ENCODE measurements around the gene PIAS1.
"Not testable (repeated sequence)": the region's sequence is repeated elsewhere in the genome, so short reads cannot be mapped to it uniquely, and the experiment has no call there.

Gene PIAS1

DNA sequence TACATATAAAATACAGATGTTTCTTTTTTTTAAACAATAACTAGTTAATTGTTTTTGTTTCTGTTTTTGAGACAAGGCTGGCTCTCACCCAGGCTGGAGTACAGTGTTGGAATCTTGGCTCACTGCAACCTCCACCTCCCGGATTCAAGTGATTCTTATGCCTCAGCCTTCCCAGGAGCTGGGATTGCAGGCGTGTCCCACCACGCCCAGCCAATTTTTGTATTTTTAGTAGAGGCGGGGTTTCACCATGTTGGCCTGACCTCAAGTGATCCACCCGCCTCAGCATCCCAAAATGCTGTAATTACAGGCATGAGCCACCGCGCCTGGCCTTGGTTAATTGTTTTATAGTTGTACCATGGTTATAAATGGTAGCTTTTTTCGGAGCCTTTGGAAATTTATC, 72.3 kb downstream of the PIAS1 start:
- DNase-seq (ENCODE audit: low spot score), result no peak

DNA sequence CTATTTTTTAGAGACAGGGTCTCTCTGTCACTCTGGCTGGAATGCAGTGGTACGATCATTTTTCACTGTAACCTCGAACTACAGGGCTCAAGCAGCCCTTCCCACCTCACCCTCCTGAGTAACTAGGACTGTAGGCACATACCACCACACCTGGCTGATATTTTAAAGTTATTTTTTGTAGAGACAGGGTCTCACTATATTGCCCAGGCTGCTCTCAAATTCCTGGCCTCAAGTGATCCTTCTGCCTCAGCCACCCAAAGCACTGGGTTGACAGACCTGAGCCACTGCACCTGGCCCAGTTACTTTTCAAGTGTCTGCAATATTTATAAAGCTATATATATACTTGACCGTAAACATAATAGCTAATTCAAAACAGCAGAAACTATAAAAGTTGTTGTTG, 75.0 kb downstream of the PIAS1 start:
- DNase-seq (ENCODE audit: low spot score), result no peak

DNA sequence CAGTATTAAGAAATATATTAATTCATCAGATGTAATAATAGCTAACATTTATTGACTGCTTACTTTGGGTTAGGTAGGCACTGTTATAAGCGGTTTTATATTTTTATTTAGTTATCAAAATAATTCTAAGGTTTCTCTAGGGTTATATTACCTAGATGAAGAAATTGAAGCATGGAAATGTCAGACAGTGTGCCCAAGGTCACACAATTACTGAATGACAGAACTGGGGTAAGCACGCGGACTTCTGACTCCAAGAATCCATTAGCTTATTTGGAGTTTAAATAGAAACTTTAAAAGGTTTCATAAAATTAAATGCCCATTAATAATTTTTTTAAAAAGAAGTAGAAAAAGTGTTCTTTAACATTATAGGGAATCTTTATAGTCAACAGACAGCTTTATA, 76.7 kb downstream of the PIAS1 start:
- DNase-seq (ENCODE audit: low spot score), result no peak

DNA sequence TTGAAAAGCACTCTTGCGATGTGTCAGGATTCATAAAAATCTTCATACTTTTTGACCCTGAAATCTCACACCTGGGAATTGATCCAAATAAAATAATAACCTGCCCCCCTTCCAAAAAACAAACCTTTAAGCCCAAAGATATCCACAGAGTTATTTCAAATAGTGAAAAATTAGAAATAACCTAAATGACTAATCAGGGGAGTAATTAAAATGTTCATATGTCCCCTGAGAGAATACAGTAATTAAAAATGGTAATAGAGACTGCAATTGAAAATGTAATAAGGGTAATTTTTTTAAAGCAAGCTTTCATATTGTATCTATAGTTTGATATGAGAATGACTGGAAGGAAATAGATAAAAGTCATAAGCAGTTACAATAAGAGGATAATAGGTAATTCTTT, 83.0 kb downstream of the PIAS1 start:
- DNase-seq (ENCODE audit: low spot score), result no peak

DNA sequence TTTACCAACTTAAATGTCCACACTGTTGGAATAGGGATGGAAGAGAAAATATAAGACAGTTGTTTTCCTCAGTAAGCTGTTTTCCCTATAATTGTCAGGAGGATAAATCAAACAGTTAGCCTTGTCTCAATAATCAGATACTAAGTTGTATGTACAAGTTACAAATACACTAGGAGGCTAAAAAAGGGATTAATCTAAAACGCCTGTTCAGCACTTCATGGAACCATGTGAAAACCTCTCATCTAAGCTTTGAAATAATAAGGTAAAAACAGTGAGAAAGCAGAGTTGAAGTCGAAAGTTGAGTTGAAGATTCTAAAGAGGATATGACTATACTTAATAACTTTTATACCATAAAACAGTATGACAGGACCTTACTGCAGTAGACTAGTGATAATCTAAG, 89.0 kb downstream of the PIAS1 start:
- no peak for DNase-seq (ENCODE audit: low spot score)

DNA sequence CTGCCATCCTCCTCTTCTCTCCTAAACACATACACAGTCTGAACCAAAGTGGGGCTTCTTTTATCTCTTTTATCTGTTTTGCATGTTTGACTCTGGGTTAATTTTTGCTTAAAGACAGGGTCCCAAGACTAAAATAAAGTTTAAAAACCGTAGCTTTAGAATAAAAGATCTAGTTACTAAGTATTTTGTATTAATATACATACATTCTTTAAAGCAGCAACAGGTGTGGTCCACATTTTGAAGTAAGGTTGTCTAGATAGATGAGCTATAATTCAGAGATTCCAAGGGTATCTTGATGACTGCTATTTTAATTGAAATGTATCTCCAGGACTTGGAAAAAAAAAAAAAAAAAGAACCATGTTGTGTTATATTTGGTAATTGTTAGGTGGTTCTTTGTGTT, 89.7 kb downstream of the PIAS1 start:
- DNase-seq (ENCODE audit: low spot score), result no peak

DNA sequence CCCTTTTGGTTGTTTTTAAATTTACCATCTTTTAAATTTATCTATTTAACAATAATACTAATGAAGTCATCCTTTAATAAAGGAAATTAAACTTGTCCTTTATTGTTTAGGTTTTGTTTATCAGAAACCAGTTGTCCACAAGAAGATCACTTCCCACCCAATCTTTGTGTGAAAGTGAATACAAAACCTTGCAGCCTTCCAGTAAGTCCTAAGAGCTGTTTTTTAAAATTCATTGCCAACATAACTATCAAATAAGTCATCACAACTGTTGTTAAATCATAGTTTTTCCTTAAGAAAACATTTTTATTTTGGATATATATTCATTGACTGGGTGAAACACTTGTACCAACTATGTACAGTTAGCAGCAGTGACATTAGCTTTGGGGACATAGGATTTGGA, 91.6 kb downstream of the PIAS1 start:
- no peak for DNase-seq (ENCODE audit: low spot score)

DNA sequence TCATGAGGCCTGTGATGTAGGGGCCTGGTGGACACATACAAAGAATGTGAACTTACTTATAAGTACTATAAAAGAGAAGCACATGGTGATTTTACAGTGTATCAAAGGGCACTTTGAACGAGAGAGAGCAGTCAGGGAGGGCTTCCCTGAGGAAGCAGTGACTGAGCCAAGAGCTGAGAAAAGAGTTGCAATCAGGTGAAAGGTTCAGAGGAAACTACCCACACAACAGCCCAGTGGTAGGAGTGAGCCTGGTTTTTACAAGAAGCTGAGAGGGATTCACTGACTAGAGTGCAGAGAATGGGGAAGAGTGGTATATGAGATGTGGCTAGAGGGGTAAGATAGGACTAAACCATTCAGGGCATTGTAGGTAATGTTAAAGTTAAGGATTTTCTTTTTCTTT, 93.9 kb downstream of the PIAS1 start:
- no peak for DNase-seq (ENCODE audit: low spot score)

DNA sequence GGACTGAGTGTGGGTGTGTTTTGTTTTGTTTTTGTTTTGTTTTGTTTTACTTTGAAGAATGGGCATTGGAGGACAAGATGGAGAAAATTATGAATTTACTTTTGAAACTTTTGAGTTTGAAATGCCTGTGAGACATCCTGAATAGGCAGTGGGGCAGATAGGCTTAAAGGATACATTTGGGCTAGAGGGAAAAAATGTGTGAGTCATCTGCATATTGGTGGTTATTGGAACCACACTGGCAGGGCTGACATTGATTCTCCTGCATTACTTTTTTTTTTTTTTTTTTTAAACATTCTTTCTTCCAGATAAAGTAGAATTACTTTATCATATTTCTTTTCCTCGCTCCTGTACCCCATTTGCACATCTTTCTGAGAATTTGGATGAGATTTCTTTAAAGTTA, 94.9 kb downstream of the PIAS1 start:
- DNase-seq (ENCODE audit: low spot score), result no peak

DNA sequence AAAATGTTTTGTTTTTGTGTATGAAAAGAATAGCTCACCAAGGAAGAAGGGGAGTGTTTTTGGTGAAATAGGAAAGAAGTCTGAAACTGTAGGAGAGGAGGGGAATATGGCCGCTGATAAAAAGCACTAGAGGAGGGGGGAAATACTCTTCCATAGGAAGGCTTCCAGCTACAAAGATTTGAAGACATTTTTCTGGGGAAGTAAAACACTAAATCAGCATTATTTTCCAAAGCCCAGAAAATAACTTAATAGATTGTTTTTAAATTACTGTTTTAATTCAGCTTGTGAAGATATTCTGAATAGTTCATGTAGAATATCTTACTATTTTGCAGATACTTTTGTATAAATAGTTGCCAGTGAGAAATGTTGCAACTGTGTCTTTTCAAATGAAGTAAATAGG, 96.1 kb downstream of the PIAS1 start:
- DNase-seq (ENCODE audit: low spot score), result no peak

DNA sequence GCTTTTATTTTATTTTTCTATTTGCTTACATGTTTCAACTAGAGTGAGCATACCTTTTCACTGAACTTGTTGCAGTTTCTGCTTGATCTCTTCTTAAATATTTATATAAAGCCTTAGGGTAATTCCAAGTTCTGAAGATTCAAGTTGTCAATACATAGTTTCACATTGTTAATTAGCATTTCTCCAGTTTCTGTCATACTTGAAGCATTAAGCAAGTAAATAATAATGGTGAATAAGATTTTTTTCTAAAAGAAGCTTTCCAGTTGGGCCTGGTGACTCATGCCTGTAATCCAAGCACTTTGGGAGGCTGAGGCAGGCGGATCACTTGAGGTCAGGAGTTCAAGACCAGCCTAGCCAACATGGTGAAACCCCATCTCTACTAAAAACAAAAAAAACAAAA, 97.2 kb downstream of the PIAS1 start:
- no peak for DNase-seq (ENCODE audit: low spot score)

DNA sequence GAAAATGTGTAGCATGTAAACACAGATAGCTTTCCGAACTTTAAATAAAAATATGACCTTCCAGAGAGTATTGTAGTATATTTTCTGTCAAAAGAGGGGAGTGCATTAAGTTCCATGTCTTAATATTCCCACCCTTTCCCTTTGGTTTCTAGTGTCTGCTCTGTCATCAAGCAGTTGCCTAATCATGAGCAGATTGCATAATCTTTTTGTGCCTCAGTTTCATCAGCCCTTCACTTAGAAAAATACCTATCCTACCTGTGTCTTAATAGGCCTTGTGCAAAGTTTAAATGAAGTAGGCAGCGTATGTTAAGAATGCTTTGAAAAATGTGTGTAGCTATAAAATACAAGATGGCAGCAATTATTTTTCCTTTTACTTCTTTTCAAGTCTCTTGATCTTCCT, 98.2 kb downstream of the PIAS1 start:
- no peak for DNase-seq (ENCODE audit: low spot score)

DNA sequence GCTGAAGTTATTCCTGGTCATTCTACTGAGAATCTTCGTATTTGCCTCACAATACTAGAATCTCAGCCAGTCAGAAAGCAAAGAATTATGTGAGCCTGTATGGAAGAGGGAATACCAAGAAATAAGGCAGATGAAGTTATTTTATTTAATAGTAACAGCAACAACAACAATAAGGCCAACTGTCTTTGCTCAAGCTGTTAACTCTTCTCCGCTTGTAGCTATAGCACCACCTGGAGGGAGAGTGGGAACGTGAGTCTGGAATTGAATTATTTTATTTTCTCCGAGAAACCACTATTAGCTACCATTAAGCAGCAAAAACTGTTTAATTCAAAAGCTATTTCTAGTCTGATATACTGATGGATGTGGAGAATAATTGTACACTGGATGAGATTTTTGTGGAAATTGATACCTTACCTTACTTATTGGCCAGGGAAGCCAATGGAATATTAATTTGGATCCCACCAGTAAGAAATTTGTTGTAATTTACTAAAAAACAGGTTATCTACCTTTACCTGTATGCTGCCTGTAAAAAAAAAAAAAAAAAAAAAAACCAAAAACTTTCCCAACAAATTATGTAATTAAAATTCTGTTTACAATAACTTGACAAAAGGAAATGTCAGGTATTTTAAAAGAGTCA, 100.9 kb downstream of the PIAS1 start:
- DNase-seq (ENCODE audit: low spot score), result peak; percentile 77

DNA sequence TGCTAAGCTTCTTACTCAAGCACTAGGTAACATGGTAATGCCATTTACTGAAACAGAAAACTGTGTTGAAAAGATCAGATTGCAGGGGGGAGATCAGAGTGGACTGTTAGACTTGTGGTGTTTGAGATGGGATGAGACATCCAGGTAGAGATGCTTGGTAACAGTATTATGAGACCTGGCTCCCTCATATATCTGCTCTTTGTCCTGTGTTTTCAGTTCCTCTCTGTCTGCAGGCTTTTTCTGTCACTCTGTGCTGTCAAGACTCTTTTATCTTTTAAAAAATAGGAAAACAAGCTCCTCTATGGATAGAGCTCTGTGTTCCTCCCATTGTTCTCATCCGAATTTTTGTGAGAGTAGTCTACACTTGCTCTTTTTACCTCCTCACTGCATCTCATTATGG, 103.0 kb downstream of the PIAS1 start:
- DNase-seq (ENCODE audit: low spot score), result no peak

DNA sequence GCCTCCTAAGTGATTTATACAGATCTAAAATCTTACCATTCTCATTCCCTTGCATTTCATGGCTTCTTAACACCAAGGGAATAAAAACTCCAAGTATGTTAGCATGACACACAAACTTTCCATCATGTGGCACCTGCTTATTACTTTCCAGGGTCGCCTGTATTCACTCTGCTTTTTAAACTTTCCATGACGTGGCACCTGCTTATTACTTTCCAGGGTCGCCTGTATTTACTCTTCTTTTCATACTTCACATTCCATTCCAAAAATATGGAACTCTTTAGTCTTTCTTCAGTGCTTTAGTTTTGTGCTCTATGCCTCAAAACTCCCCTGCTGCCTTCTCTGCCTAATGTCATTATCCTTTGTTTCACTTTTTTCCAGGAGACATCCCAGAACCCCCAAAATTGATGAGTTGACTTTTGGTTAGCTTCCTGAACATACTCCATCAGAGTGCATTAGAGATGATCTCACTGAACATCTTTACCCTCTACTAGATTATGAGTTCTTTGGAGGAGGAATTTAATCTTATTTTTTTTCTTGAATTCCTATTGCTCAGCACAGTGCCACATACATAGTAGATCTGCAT, 104.0 kb downstream of the PIAS1 start:
- DNase-seq (ENCODE audit: low spot score), result no peak

DNA sequence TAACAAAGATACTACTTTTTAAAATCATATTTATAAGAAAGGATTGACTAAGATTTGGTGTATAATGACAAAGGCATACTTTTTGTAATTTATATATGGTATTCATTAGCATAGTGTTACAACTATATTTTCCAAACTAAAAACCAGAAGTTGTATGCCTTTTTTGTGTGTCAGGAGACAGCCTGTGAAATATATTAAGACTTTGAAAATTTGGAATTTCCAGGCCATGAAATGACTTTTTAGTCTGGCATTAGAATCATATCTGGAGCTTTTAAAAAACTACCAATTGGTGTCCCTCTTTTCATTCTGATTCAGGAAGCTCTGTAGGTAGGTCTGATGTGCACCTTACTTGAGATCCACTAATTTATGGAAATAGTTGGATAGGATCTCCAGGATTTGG, 109.1 kb downstream of the PIAS1 start:
- DNase-seq (ENCODE audit: low spot score), result no peak

DNA sequence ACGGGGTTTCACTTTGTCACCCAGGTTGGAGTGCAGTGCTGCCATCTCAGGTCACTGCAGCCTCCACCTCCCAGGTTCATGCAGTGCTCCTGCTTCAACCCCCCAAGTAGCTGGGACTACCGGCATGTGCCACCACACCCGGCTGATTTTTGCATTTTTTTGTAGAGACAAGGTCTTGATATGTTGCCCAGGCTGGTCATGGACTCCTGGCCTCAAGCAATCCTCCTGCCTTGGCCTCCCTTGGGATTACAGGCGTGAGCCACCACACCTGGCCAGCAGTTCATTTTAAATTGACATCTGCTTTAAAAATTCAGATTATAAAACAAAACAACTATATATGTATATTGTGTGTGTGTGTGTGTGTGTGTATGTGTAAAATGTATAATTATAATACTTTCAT, 112.7 kb downstream of the PIAS1 start:
- DNase-seq (ENCODE audit: low spot score), result no peak

DNA sequence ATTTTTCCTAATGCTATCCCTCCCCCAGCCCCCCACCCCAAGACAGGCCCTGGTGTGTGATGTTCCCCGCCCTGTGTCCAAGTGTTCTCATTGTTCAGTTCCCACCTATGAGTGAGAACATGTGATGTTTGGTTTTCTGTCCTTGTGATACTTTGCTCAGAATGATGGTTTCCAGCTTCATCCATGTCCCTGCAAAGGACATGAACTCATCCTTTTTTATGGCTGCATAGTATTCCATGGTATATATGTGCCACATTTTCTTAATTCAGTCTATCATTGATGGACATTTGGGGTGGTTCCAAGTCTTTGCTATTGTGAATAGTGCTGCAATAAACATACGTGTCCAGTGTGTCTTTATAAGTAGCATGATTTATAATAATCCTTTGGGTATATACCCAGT, 117.9 kb downstream of the PIAS1 start:
- not testable (repeated sequence) for DNase-seq (ENCODE audit: low spot score)

DNA sequence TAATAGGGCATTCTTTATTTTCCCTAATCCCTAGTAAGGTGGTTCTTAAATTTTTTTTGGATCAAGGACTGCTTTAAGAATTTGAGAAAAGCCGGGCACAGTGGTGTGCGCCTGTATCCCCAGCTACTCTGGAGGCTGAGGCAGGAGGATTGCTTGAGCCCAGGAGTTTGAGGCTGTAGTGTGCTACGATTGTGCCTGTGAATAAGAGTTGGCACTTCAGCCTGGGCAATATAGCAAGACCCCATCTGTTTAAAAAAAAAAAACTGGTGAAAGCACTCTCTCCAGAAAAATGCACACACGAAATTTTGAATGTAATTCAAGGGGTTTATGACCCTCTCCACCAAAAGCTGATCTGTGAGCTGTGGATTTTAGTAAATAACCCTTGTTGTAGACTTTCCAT, 119.0 kb downstream of the PIAS1 start:
- DNase-seq (ENCODE audit: low spot score), result no peak

DNA sequence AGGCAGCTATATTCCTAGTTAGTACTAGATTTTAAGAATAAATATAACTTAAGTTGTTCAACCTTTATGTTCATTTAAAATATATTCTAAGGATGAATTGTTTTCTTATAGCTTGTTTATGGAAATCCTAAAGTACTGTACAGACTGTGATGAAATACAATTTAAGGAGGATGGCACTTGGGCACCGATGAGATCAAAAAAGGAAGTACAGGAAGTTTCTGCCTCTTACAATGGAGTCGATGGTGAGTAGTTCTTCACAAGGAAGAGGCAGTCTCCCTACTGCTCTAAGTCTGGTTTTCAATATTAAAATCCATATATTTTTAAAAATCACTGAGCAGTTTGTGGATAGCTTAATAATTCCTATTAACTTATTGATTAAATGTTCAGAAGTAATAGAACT, 121.4 kb downstream of the PIAS1 start:
- no peak for DNase-seq (ENCODE audit: low spot score)

DNA sequence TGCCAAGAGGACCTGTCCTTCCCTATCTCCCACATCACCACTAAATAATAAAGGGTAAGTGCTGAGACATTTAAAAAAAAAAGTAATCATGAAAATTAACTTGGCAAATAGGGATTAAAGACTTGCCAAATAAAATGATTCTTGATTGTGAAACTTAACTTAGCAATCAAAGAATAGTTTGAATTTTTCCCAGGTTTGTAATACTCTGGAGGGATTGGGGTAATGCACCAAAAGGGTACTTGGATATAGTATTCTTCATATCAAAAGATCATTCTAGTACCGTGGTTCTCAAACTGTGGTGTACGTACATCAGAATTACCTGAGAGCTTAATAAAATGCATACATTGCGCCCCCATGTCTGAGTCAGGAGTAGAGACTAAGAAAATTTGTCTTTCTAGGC, 122.5 kb downstream of the PIAS1 start:
- DNase-seq (ENCODE audit: low spot score), result no peak

DNA sequence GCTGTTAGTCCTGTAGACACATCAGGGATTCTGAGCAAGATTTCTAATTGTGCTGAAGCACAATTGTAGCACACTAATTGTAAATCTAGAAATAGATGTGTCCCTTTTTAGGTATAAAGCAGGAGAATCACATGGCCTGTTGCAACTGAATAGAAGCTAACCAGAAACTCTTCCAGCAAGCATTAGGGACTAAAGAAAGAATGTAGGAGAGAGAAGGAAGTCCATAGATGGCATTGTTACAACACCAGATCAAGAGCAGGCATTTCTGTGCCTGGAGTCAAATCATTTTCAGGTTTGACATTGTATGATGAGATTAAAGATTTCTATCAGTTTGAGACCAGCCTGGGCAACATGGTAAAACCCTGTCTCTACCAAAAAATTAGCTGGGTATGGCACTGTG, 123.6 kb downstream of the PIAS1 start:
- DNase-seq (ENCODE audit: low spot score), result no peak

DNA sequence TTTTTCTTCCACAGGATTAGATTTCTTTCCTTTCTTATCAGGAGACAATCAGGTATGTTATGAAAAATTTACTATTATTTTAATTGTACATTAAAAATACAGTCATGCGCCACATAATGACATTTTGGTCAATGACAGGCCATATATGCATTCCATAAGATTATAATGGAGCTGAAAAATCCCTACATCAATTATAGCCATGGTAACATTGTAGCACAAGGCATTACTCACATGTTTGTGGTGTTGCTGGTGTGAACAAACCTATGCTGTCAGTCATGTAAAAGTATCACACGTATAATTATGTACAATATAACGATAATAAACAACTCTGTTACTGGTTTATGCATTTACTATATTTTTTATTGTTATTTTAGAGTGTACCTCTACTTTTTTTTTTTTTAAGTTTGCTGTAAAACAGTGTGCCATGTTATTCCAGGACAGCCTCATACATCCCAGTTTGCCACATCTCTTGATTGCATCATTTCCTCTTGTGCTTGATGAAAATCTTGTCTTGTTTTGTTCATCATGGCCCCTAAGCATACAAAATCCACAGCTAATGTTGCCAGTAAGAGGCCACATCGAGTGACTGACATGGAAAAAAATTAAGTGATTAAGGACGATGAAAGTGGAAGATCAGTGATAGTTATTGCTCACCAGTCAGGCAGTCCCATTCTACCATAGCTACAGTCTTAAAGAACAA, 129.7 kb downstream of the PIAS1 start:
- no peak for DNase-seq (ENCODE audit: low spot score)
